DOHH2 (cell line): ENCODE data around the gene SPIRE2.
"Not testable (repeated sequence)": the region's sequence is repeated elsewhere in the genome, so short reads cannot be mapped to it uniquely, and the experiment has no call there.

Experiments used
- H3F3A ChIP-seq: fragments of 200-600 bp; sonication (generic), shearing (Covaris generic); 2 replicates; pipeline ENCODE4 v1.6.0; 2016; ENCODE audit warnings: antibody characterized with exemption, mild to moderate bottlenecking; ENCODE audit not compliant: control insufficient read depth, insufficient read depth
- H3K27ac ChIP-seq: fragments of 200-600 bp; sonication (generic); 2 replicates; pipeline ENCODE4 v1.5.1; 2014; ENCODE audit warnings: low read depth, mild to moderate bottlenecking, low read length, moderate library complexity
- H3K27me3 ChIP-seq: fragments of 200-600 bp; sonication (generic); 2 replicates; pipeline ENCODE4 v1.6.1; 2014; ENCODE audit warnings: mild to moderate bottlenecking, low read length, mixed read lengths; ENCODE audit not compliant: control insufficient read depth
- H3K36me3 ChIP-seq: fragments of 200-600 bp; sonication (generic); 2 replicates; pipeline ENCODE4 v1.6.1; 2014; ENCODE audit warnings: mild to moderate bottlenecking, low read length, moderate library complexity, mixed read lengths; ENCODE audit not compliant: control insufficient read depth
- H3K4me1 ChIP-seq: fragments of 200-600 bp; sonication (generic); 2 replicates; pipeline ENCODE4 v1.6.1; 2014; ENCODE audit warnings: mild to moderate bottlenecking, low read length, mixed read lengths; ENCODE audit not compliant: control insufficient read depth
- H3K4me2 ChIP-seq: fragments of 200-600 bp; sonication (generic); 2 replicates; pipeline ENCODE4 v1.6.0; 2014; ENCODE audit warnings: mild to moderate bottlenecking, low read length, moderate library complexity
- H3K4me3 ChIP-seq: fragments of 200-600 bp; sonication (generic); 2 replicates; pipeline ENCODE4 v1.5.1; 2014; ENCODE audit warnings: mild to moderate bottlenecking, low read length, mixed read lengths
- H3K79me2 ChIP-seq: fragments of 200-600 bp; sonication (generic); 2 replicates; pipeline ENCODE4 v1.6.1; 2014; ENCODE audit warnings: mild to moderate bottlenecking, low read length, mixed read lengths; ENCODE audit not compliant: control insufficient read depth
- H3K9me2 ChIP-seq: fragments of 200-600 bp; sonication (generic); replicated peaks from 2 replicates; pipeline ENCODE4 v1.6.1; 2014; ENCODE audit warnings: mild to moderate bottlenecking, low read length, mixed read lengths; ENCODE audit not compliant: control insufficient read depth
- H3K9me3 ChIP-seq: fragments of 200-600 bp; sonication (generic); 2 replicates; pipeline ENCODE4 v1.6.1; 2014; ENCODE audit warnings: antibody characterized with exemption, low read length, mixed read lengths; ENCODE audit not compliant: control insufficient read depth, insufficient read depth
- H4K20me1 ChIP-seq: fragments of 200-600 bp; sonication (generic); 2 replicates; pipeline ENCODE4 v1.6.0; 2014; ENCODE audit warnings: low read depth, mild to moderate bottlenecking, antibody characterized with exemption, low read length, moderate library complexity; ENCODE audit not compliant: control insufficient read depth, insufficient read depth
- CTCF ChIP-seq: fragments of 200-600 bp; sonication (generic); IDR thresholded peaks from one replicate; pipeline ENCODE4 v1.5.1; 2014; ENCODE audit warnings: antibody characterized with exemption, mild to moderate bottlenecking, low read depth, low read length; ENCODE audit not compliant: poor library complexity, severe bottlenecking
- EZH2phosphoT487 ChIP-seq: fragments of 200-600 bp; sonication (generic); IDR thresholded peaks from 2 replicates; pipeline ENCODE4 v1.6.1; 2017; ENCODE audit warnings: borderline replicate concordance, mild to moderate bottlenecking, antibody characterized with exemption, low read length, moderate library complexity, mixed read lengths

SPIRE2 gene

DNA sequence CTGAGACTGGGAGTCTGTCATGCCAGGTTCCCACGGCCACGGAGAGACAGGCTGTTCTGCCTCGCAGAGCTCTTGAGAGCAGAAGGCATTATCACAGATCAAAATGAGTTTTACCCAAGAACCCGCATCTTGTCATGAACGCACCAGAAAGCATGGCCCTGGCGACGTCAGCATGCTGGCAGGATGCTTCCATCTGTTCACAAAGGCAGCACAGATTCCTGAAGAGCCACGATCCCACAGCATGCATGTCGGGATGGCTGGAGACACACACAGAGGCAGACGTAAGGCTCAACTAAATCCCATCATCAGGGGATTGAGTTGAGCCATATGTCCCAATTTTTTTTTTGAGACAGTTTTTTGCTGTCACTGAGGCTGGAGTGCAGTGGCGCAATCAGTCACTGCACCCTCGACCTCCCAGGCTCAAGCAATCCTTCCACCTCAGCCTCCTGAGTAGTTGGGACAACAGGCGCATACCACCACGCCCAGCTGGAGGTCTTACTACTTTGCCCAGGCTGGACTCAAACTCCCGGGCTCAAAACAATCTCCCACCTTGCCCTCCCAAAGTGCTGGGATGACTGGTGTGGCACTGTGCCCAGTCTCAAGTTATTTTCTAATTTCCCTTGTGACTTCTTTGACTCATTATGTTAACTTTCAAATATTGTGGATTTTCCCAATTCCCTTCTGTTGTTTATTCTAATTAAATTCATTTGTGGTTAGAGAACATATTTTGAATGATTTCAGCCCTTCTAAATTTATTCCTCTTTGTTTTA lies 23.0 kb upstream of the SPIRE2 start:
- peaks cover under 1% of the 10 kb centered on the region for H3K4me1 ChIP-seq
- H3F3A ChIP-seq: no peaks in the 10 kb centered on the region
- no peak overlapping the region for H3K4me2 ChIP-seq
- no peaks in the 10 kb centered on the region for H3K27me3 ChIP-seq
- TF ChIP-seq CTCF (no peak), EZH2phosphoT487 (no peak)
- no peak overlapping the region for H3K27ac ChIP-seq
- no peaks in the 10 kb centered on the region for H3K9me3 ChIP-seq
- H3K9me2 ChIP-seq: no peaks in the 10 kb centered on the region
- H3K36me3 ChIP-seq: peaks cover 89% of the 10 kb centered on the region
- peaks cover 49% of the 10 kb centered on the region for H3K79me2 ChIP-seq
- no peak overlapping the region for H3K4me3 ChIP-seq
- H4K20me1 ChIP-seq: no peaks in the 10 kb centered on the region

GRCh38 chr16:89806589-89807193 lies 21.6 kb upstream of the SPIRE2 start:
- not testable (repeated sequence) for H3K4me3 ChIP-seq, H3F3A ChIP-seq, H3K4me2 ChIP-seq, H3K27me3 ChIP-seq, H3K27ac ChIP-seq, H4K20me1 ChIP-seq, H3K9me3 ChIP-seq, H3K9me2 ChIP-seq
- H3K4me1 ChIP-seq: peaks cover 14% of the 10 kb centered on the region
- peaks cover 90% of the 10 kb centered on the region for H3K36me3 ChIP-seq
- H3K79me2 ChIP-seq: peaks cover 62% of the 10 kb centered on the region

DNA sequence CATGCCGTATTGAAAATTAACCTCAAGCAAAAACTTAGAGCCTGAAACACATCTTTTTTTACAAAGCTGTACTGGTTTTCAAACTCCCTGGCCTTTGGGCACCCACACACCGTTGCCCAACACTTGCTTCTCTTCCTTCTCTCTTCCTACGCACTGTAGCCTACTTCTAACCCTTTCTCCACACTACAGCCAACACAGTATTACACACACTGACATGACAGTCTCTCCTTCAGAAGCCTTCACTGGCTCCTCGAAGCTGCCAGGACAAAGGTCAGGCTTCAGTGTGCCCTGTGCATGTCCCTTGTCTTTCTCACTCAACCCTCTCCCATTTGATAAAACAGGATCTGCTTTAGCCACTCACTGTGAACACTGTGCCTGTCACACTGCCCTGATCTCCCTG lies 19.8 kb upstream of the SPIRE2 start:
- Histone ChIP-seq H3K27me3 (no peaks in the 10 kb centered on the region), H3F3A (no peaks in the 10 kb centered on the region), H3K4me1 (peaks cover 32% of the 10 kb centered on the region), H3K79me2 (peaks cover 74% of the 10 kb centered on the region), H3K36me3 (peaks cover 91% of the 10 kb centered on the region), H3K9me2 (no peaks in the 10 kb centered on the region), H3K27ac (no peak overlapping the region), H4K20me1 (0 out of 2 replicates have a peak, but pooled peaks cover 7% of the 10 kb centered on the region), H3K9me3 (no peaks in the 10 kb centered on the region), H3K4me3 (no peak overlapping the region), H3K4me2 (no peak overlapping the region)
- no peak for TF ChIP-seq CTCF
- no peak for TF ChIP-seq EZH2phosphoT487

DNA sequence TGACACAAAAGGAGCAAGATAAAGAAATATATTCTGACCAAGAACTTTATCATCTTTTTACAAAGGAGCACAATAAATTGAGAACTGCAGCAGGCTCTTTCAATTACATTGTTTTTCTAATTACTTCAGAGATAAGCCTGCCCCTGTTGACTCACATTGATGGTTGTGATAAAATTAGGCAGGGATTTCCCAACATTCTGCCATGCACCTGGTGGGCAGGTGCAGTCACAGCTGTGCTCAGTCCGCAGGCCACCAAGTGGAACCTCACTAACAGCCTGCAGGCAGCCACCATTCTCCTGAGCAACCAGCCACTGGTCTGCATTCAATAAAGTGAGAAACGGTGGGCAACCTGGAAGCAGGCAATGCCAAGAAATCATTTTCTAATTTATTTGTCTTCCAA lies 17.0 kb upstream of the SPIRE2 start:
- 0 out of 2 replicates have a peak, but pooled peaks cover 16% of the 10 kb centered on the region for H4K20me1 ChIP-seq
- H3K27ac ChIP-seq: peak overlapping the region; percentile 63
- TF ChIP-seq CTCF: no peak
- TF ChIP-seq EZH2phosphoT487: no peak
- no peaks in the 10 kb centered on the region for H3F3A ChIP-seq
- H3K27me3 ChIP-seq: no peaks in the 10 kb centered on the region
- H3K36me3 ChIP-seq: peaks cover 91% of the 10 kb centered on the region
- H3K9me2 ChIP-seq: no peaks in the 10 kb centered on the region
- peak overlapping the region; percentile 87 for H3K4me2 ChIP-seq
- peaks cover 86% of the 10 kb centered on the region for H3K79me2 ChIP-seq
- H3K9me3 ChIP-seq: no peaks in the 10 kb centered on the region
- H3K4me3 ChIP-seq: peak overlapping the region; percentile 97
- peaks cover 43% of the 10 kb centered on the region for H3K4me1 ChIP-seq
